Right lobe of liver (tissue), 4 donors: ENCODE measurements around the gene PEF1.

Source experiments
- CTCF ChIP-seq, 4 donors: fragments of 200-600 bp in 3 of 4; fragments of 450-650 bp in 1 of 4; IDR thresholded peaks; one replicate each; pipeline versions ENCODE4 v1.5.1 to v1.8.0; 2016 to 2022; ENCODE audit warnings: antibody characterized with exemption in 4 of 4, mild to moderate bottlenecking in 2 of 4
- POLR2A ChIP-seq: fragments of 450-650 bp; IDR thresholded peaks from one replicate; pipeline ENCODE4 v1.6.1; 2017; ENCODE audit warnings: antibody characterized with exemption, mild to moderate bottlenecking
- donor health status: DM: no; HTN: no; CAD: no.
- donor health status: DM: no; HTN: no; CAD: no.
- donor health status: DM: no; HTN: yes; CAD: no.

- no peak for TF ChIP-seq POLR2A
- peak in 3 of 4 donors; percentile 20 to 40 (median 25) for TF ChIP-seq CTCF (IDR thresholded peaks at IDR 0.05)
Measured at GRCh38 chr1:31683997-31684396, 39.3 kb upstream of the PEF1 start.
